ENCODE data around the gene POC1B. TPM values are rescaled to one million over a fixed set of nuclear protein-coding genes. Genes with fewer than 3 reads are reported as not detected.

Gene POC1B
- total RNA-seq, 1 donor from 2014 or later: 14.9 TPM

DNA sequence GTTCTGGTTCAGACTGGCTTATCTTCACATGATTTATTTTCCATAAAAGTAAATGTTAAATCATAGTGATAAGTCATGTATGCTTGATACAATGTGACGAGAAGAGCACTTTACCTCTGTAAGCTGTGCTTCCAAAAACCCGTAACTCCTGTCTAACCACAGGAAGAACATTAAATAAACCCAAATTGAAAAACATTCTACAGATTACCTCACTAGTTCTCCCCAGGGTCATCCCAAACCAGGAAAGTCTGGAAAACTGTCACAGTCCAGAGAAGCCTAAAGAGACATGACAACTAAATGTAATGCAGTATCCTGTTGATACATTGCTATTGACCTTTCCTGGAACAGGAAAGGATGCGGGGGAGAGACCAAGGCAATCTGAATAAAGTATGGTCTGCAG, 141.0 kb downstream of the POC1B start:
- H3K4me3 ChIP-seq (ENCODE audit: low read depth, low read length): no peak overlapping the region
- no peak for DNase-seq (ENCODE audit: low read depth)
- TF ChIP-seq, protein P1, sequence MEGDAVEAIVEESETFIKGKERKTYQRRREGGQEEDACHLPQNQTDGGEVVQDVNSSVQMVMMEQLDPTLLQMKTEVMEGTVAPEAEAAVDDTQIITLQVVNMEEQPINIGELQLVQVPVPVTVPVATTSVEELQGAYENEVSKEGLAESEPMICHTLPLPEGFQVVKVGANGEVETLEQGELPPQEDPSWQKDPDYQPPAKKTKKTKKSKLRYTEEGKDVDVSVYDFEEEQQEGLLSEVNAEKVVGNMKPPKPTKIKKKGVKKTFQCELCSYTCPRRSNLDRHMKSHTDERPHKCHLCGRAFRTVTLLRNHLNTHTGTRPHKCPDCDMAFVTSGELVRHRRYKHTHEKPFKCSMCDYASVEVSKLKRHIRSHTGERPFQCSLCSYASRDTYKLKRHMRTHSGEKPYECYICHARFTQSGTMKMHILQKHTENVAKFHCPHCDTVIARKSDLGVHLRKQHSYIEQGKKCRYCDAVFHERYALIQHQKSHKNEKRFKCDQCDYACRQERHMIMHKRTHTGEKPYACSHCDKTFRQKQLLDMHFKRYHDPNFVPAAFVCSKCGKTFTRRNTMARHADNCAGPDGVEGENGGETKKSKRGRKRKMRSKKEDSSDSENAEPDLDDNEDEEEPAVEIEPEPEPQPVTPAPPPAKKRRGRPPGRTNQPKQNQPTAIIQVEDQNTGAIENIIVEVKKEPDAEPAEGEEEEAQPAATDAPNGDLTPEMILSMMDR (conservative IDR thresholded peaks at IDR 0.05; ENCODE audit: low read depth, low read length): no peak

DNA sequence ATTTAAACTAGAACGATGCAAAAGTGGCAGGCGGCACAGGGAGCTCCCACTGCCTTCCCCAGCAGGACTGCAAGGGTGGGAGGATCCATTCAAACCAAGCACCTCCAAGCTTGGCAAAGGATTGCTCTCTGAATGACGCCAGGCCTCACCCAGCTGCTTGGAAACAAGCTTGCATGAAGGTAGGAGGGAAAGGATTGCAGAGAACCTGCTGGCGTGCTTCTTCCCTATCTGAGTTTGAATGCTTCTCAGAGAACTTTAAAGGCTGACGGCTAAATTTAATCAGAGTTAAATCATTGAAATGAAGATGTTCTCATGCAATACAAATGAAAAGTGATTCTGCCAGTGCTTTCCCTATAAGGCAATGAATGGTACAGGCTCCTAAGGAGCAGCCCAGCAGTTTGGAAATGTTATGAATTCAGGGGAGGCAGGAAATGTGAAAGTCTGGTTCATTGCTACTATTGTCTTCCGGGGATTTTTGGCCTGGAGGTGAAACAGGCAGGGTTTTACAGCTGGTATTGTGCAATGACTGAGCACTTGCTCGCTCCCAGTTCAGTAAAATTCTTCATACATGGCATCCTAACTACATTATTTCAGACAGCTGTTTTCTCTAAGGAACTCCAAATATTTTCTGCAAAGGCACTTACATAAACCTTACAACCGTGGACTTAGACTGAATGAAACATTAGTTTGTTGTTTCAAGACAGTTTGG, 141.6 kb downstream of the POC1B start:
- peak overlapping the region; percentile 3 for H3K4me3 ChIP-seq (ENCODE audit: low read depth, low read length)
- DNase-seq (ENCODE audit: low read depth): no peak
- TF ChIP-seq, protein P1 (conservative IDR thresholded peaks at IDR 0.05; ENCODE audit: low read depth, low read length): no peak

GRCh38 chr12:89383235-89384049, 142.4 kb downstream of the POC1B start:
- no peak overlapping the region for H3K4me3 ChIP-seq (ENCODE audit: low read depth, low read length)
- no peak for DNase-seq (ENCODE audit: low read depth)
- TF ChIP-seq, protein P1 (conservative IDR thresholded peaks at IDR 0.05; ENCODE audit: low read depth, low read length): no peak

DNA sequence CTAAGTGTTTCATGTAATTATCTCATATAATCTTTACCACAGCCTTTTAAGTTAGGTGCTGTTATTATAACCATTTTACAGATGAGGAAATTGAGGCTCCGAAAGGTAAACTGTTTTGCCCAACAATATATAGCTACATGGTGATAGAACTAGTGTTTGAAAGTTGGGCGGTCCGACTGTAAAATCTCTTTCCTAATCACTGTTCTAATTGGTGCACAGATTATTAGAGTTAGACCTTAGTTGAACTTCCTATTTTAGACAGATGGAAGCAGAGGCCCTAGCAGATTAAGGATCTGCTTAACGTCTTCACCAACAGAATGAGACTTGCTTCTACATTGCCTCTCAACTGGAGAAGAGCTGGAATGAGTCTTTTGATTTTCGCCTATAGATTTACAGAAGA, 143.5 kb downstream of the POC1B start:
- TF ChIP-seq, protein P1 (conservative IDR thresholded peaks at IDR 0.05; ENCODE audit: low read depth, low read length): no peak
- no peak overlapping the region for H3K4me3 ChIP-seq (ENCODE audit: low read depth, low read length)
- no peak for DNase-seq (ENCODE audit: low read depth)

GRCh38 chr12:89379839-89380467, 145.9 kb downstream of the POC1B start:
- H3K4me3 ChIP-seq (ENCODE audit: low read depth, low read length): no peak overlapping the region
- TF ChIP-seq, protein P1 (conservative IDR thresholded peaks at IDR 0.05; ENCODE audit: low read depth, low read length): no peak
- DNase-seq (ENCODE audit: low read depth): no peak

- TF ChIP-seq, protein P1 (conservative IDR thresholded peaks at IDR 0.05; ENCODE audit: low read depth, low read length): no peak
Observed at GRCh38 chr12:89379148-89379838, 146.6 kb downstream of the POC1B start.

More at GRCh38 chr12:89379148-89379838, 146.6 kb downstream of the POC1B start:
- DNase-seq (ENCODE audit: low read depth): no peak
- no peak overlapping the region for H3K4me3 ChIP-seq (ENCODE audit: low read depth, low read length)

Measured in epithelial cell of proximal tubule (primary cell).